NT2/D1 (cell line): ENCODE data around the gene ANO8.

Source experiments
- YY1 ChIP-seq: IDR thresholded peaks from 2 replicates; pipeline ENCODE4 v1.6.1; 2011; ENCODE audit not compliant: insufficient read length, insufficient read depth
- ZNF274 ChIP-seq: IDR thresholded peaks from 2 replicates; pipeline ENCODE4 v1.6.1; 2011; ENCODE audit warnings: mild to moderate bottlenecking, low read depth, low read length

DNA sequence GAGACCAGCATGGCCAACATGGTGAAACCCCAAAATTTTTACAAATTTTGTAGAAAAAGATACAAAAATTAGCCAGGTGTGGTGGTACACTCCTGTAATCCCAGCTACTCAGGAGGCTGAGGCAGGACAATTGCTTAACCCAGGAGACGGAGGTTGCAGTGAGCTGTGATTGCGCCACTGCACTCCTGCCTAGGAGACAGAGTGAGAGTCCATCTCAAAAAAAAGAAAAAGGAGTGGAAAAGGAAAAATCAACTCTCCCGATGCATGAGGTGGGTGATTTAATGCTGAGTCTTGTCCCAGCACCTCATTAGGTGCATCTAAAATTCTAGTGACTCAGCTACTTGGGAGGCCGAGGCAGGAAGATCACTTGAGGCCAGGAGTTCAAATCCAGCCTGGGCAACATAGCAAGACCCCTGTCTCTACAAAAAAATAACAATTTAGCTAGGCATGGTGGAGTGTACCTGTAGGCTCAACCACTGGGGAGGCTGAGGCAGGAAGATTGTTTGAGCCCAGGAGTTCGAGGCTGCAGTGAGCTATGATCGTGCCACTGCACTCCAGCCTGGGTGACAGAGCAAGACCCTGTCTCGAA is 22.5 kb upstream of the ANO8 start:
- TF ChIP-seq ZNF274 (no peak), YY1 (no peak)
